Upper lobe of right lung (tissue), 1 donor: ENCODE results near the gene FLRT2. TPM values are rescaled to one million over a fixed set of nuclear protein-coding genes. Genes with fewer than 3 reads are reported as not detected.

ENCODE experiments used
- ATAC-seq: fragments of 200-7000 bp; cut with Tn5 transposase; one replicate; pipeline ENCODE4 v1.9.1; 2020; ENCODE audit warnings: mild to moderate bottlenecking, moderate library complexity
- DNase-seq: peaks from one replicate; pipeline ENCODE4 v3.0.0-alpha.2; 2020
- H3K27ac ChIP-seq: fragments of 200-600 bp; one replicate; pipeline ENCODE4 v1.8.0; 2022
- H3K27me3 ChIP-seq: fragments of 200-600 bp; one replicate; pipeline ENCODE4 v1.8.0; 2022; ENCODE audit warnings: mild to moderate bottlenecking
- H3K36me3 ChIP-seq: fragments of 200-600 bp; one replicate; pipeline ENCODE4 v1.8.0; 2022
- H3K4me1 ChIP-seq: fragments of 200-600 bp; one replicate; pipeline ENCODE4 v1.8.0; 2022
- H3K4me3 ChIP-seq: fragments of 200-600 bp; one replicate; pipeline ENCODE4 v1.8.0; 2022; ENCODE audit warnings: mild to moderate bottlenecking
- H3K9me3 ChIP-seq: fragments of 200-600 bp; one replicate; pipeline ENCODE4 v1.8.0; 2022
- CTCF ChIP-seq: fragments of 200-600 bp; IDR thresholded peaks from one replicate; pipeline ENCODE4 v1.8.0; 2022; ENCODE audit warnings: antibody characterized with exemption
- intact Hi-C: fragments of 100-400 bp; cut with DNase I; formaldehyde crosslinking; loops from one replicate; pipeline ENCODE4 v1.11.0; 2022
- total RNA-seq: library from RNA; stranded (reverse); fragmentation: NEBNext Ultra II Directional; extraction: Animal tissue kit (Norgen Biotek cat#: 25700); gene quantifications from one replicate; pipeline ENCODE4 v1.2.1, GENCODE V29; 2021
- donor health status: DM: no; HTN: yes; CAD: no; lungs with severe emphysema.

FLRT2 gene
- total RNA-seq, 1 donor from 2014 or later, result 13.3 TPM

- peaks cover 21% of the 10 kb centered on the region for H3K4me1 ChIP-seq
- H3K27me3 ChIP-seq, result peaks cover 25% of the 10 kb centered on the region
- H3K9me3 ChIP-seq, result no peaks in the 10 kb centered on the region
- H3K4me3 ChIP-seq, result no peak overlapping the region
- no peaks in the 10 kb centered on the region for H3K36me3 ChIP-seq
- no peak for ATAC-seq
- no peak for DNase-seq
- intact Hi-C loops, result no loop called here
- H3K27ac ChIP-seq, result no peak overlapping the region
- no peak for TF ChIP-seq CTCF
Observed at GRCh38 chr14:85527006-85527405, 2.9 kb upstream of the FLRT2 start.

- DNase-seq, result no peak
- no peak for TF ChIP-seq CTCF
- Histone ChIP-seq H3K27me3 (peaks cover 29% of the 10 kb centered on the region), H3K36me3 (no peaks in the 10 kb centered on the region), H3K27ac (no peak overlapping the region), H3K4me3 (no peak overlapping the region), H3K4me1 (peaks cover 26% of the 10 kb centered on the region), H3K9me3 (no peaks in the 10 kb centered on the region)
- ATAC-seq, result no peak
- intact Hi-C loops, result no loop called here
Observed at GRCh38 chr14:85527445-85528035, 2.4 kb upstream of the FLRT2 start.

- peaks cover 36% of the 10 kb centered on the region for H3K27me3 ChIP-seq
- peak; percentile 54 for TF ChIP-seq CTCF
- peak overlapping the region; percentile 24 for H3K27ac ChIP-seq
- ATAC-seq (peak; percentile 45), DNase-seq (peak; percentile 16)
- intact Hi-C loops, result no loop called here
- peaks cover 30% of the 10 kb centered on the region for H3K4me1 ChIP-seq
- peak overlapping the region; percentile 54 for H3K4me3 ChIP-seq
- H3K9me3 ChIP-seq, result no peaks in the 10 kb centered on the region
- no peaks in the 10 kb centered on the region for H3K36me3 ChIP-seq
Observed at GRCh38 chr14:85528080-85528896, 1.7 kb upstream of the FLRT2 start.

- H3K4me1 ChIP-seq, result peaks cover 30% of the 10 kb centered on the region
- peak overlapping the region; percentile 33 for H3K27ac ChIP-seq
- no peak for TF ChIP-seq CTCF
- H3K4me3 ChIP-seq, result peak overlapping the region; percentile 54
- no peaks in the 10 kb centered on the region for H3K9me3 ChIP-seq
- H3K36me3 ChIP-seq, result no peaks in the 10 kb centered on the region
- intact Hi-C loops, result no loop called here
- ATAC-seq (no peak), DNase-seq (peak; percentile 7)
- H3K27me3 ChIP-seq, result peaks cover 41% of the 10 kb centered on the region
Observed at GRCh38 chr14:85528897-85529631, 880 bp upstream of the FLRT2 start.

- no peaks in the 10 kb centered on the region for H3K36me3 ChIP-seq
- peak overlapping the region; percentile 54 for H3K4me3 ChIP-seq
- H3K4me1 ChIP-seq, result peaks cover 30% of the 10 kb centered on the region
- peak overlapping the region; percentile 40 for H3K27ac ChIP-seq
- ATAC-seq (no peak), DNase-seq (no peak)
- intact Hi-C loops, result no loop called here
- H3K27me3 ChIP-seq, result peaks cover 51% of the 10 kb centered on the region
- no peaks in the 10 kb centered on the region for H3K9me3 ChIP-seq
- no peak for TF ChIP-seq CTCF
Observed at GRCh38 chr14:85530626-85531025, 682 bp downstream of the FLRT2 start.
